Activated CD4-positive, alpha-beta T cell treated with anti-CD3 and anti-CD28 coated beads, Interleukin-2, amount 50 U/mL, for 4 hours (primary cell): ENCODE data around the gene CCBE1.

ENCODE experiments used
- DNase-seq, 2 experiments: peaks; one replicate each; pipeline ENCODE4 v3.0.0-alpha.2; 2020

CCBE1 gene

DNA sequence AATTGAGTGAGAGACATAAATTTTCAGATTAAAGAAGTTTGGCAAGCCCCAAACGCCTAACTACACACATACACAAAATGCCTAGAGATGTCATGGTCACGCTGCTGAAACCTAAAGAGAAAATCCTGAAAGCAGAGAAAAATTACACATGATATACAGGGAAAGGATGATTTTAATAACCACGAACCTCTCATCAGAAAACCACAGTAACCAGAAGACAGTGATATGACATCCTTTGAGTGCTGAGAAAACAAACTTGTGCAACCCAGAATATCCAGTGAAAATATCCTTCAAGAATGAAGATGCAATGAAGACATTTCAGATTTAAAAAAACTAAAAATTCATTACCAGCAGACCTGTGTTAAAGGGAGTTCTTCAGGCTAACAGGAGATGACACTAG is 215.8 kb downstream of the CCBE1 start:
- no peak for DNase-seq

DNA sequence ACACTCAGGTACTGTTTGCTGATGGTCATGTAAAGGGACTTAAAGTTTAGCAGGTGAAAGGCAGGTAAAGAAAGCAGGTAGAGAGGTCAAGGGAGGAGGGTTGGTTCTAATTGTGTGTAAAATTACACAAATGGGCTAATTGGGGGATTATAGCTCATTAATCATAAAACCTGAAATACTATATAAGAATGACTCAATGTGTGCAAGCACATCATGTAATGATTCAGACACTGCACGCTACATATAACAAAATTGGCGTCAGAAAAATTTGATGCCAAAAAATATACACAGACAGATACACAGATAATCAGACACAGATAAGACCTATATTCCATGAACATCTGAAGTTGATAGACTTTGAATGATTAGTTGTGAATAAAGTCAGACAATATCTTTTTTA is 217.4 kb downstream of the CCBE1 start:
- DNase-seq: no peak

- no peak for DNase-seq
Observed at GRCh38 chr18:59478591-59478990, 218.6 kb downstream of the CCBE1 start.

DNA sequence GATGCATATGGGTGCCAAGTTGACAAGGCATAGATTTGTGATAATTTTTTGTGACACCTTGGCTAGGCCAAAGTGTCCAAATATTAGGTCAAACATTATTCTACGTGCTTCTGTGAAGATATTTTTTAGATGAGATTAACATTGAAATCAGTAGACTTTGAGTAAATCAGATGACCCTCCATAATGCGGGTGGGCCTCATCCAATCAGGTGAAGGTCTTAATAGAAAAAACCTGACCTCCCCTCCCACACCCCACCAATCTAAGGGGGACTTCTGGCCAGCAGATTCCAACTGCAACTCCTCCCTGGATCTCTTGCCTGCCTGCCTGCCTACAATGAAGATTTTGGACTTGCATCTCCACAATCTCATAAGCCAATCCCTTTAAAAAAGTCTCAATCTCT is 219.4 kb downstream of the CCBE1 start:
- no peak for DNase-seq

GRCh38 chr18:59470561-59471121 is 226.6 kb downstream of the CCBE1 start:
- DNase-seq: no peak

DNA sequence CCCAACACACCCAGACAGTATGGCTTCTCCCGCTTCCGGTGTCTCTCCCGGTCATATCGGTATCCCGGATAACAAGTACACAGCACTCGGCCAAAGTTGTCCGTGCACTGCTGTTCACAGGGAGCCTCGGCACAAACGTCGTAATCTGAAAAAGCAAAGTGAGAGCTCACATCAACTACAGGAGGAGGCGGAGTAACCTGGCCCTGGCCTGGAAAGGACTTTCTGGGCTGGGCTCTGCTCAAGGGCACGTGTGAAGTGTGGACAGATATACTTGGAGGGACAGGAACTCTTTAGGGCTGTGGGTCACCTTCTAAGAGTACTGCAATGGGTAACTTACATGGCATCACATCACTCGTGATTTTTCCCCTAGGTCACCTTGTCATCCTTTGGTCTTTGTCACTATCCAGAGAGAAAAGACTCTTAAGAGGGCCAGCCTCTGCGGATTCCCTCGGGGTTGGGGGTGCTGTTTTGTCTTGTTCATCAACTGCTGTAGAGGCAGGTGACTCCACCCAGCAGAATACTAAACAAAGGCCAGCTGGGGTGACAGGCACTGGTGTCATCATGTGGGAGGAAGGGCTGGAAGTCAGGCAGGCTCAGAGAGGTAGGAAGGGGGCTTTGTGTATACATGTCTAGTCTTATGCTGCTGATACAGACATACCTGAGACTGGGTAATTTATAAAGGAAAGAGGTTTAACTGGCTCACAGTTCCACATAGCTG is 227.6 kb downstream of the CCBE1 start:
- DNase-seq: no peak

DNA sequence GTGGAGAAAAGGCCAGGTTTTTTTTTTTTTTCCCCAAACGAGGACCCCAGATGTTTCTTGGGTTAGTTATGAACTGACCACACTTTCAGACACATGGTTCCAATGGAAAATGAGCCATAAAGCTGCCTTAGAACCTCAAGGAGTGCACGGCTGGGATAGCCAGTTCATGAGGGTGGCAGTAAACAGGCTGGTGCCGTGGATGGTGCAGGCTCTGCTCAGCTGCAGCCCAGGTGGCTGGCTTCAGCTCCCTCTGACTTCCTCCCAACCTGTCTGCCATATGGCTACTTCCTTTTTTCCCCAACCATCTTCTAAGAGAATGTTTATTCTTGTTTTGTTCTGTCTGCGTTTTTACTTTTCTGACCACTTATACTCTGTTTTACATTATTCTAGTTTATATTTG is 228.4 kb downstream of the CCBE1 start:
- no peak for DNase-seq

- DNase-seq: no peak
Observed at GRCh38 chr18:59467497-59467896, 229.7 kb downstream of the CCBE1 start.

DNA sequence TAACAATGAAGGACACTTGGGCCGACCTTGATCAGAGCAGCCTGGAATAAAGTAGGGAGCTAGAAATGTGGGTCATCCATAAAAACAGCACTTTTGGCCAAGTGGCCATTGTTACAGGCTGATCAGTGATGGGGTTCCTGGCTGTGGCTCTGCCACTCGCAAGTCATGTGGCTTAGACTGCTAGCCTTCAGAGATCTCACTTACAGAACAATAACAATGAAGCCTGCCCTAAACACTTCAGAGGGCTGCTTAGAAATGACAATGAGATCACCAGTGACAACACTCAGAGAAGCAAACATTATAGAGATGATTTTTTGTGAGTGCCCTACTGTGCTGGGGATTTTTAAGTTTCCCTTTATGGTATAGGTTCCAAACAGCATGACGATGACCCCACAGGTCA is 230.2 kb downstream of the CCBE1 start:
- DNase-seq: no peak

DNA sequence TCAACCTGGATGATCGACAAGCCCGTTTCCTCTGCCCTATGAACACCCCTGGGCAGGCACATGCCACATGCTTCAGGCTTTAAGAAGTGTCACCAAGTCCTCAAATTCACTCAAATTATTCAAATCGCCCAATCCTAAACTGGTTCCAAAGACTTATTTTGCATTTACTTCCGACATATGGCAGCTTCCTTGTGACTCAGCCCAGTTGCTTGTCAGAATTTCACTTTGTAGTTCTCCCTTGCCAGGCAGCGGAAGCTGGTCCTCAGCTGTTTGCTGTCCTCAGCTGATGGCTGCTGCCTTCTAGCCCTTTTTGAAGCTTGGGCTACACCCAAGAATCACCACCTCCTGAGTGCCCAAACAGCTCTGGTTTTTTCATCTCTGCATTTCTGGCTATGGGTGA is 232.7 kb downstream of the CCBE1 start:
- DNase-seq: no peak

DNA sequence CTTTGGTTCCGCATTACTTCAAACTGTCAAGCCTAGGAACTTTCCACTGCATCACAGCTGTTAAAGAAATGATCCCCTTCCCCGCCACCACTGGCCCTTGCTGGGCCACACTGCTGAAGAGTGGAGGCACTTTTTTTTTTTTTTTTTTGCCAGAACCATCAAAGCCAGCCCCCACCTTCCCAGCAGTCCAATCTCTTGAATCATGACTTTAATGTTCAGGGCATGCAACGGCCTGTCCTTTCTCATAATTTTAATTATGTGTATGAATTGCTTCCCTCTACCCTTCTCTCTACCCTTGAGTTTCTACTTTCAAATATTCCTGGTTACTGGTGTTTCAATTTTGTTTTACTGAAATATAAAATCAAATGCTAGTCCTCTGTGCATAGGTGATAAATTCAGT is 236.1 kb downstream of the CCBE1 start:
- DNase-seq: no peak

GRCh38 chr18:59460072-59460420 is 237.2 kb downstream of the CCBE1 start:
- no peak for DNase-seq

- DNase-seq: no peak
Observed at GRCh38 chr18:59459369-59460071, 237.7 kb downstream of the CCBE1 start.

- DNase-seq: no peak
Observed at GRCh38 chr18:59458575-59458974, 238.6 kb downstream of the CCBE1 start.

DNA sequence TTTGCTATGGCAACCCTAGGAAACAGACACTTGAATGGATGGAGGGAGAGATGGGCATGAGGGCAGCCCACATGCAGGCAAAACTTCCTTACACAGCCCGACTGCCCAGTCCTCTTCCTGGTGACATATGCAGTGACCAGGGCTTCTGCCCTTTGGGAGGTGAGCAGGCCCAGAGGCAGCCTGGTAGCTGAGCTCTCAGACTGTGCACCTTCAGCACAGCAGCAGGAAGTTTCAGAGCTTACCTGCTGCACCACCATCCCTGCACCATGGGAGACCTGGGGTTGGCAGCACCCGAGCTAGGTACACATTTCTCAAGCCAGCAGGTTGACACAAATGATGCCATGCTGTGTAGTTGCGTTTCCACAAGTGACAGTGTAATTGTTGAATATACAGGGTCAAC is 240.6 kb downstream of the CCBE1 start:
- DNase-seq: no peak

GRCh38 chr18:59455728-59456276 is 241.4 kb downstream of the CCBE1 start:
- DNase-seq: no peak

DNA sequence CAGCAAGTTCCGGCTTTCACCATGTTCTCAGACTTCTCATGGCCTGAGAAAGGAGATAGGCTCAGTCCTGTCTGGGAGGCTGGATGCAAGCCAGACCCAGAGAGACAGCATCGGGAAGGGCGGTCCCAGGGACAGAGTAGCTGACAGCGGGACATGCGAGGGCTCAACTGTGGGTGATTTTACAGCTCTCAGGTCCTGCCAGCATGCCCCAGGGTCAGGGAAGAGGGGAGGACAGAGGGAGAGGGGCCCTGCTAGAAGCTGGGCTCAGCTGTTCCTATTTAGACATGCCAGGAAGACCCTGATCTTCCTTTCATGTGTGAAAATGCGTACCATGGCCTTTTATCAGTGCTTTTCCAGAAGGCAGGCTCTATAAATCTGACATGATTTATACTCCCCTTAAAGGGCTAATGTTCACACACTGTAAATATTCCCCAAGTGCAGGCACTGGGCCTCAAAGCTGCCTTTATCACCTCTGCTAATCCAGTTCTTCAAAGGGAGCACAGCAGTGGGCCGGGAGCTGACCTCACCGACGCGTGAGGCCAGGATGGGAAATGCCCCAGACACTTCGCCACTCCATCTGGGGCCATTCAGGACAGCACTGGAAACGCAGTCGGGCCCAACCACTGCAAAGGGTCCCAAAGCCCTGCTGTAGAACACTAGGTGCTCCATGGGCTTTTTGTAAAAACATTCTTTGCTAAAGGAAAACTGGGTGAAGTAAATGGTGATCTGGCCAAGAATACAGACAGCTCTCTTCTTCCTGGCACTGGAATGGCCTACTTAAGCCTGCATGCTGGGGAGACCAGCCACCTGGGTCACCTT is 242.1 kb downstream of the CCBE1 start:
- DNase-seq: no peak

DNA sequence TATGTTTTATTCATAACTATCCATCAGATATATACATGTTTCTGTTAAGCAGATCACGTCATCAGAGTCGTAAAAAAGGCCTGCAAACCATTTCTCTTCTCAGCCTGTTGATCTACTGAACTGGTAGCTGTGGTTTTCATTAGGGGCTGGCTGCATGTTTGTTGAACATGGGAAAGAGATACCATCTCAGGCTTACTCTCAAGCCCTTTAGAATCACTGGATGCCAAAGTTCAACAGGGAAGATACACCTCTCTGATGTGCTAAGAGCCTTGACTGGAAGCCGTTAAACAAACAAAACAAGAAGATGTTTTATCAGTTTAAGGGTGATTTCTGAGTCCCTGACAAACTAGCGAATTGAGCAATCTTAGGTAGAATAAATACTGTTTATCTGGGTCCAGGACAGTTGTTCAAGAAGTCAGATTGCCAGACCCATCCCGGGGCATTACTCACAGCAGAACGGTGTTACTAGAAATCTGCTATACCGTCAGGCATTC is 243.7 kb downstream of the CCBE1 start:
- no peak for DNase-seq

DNA sequence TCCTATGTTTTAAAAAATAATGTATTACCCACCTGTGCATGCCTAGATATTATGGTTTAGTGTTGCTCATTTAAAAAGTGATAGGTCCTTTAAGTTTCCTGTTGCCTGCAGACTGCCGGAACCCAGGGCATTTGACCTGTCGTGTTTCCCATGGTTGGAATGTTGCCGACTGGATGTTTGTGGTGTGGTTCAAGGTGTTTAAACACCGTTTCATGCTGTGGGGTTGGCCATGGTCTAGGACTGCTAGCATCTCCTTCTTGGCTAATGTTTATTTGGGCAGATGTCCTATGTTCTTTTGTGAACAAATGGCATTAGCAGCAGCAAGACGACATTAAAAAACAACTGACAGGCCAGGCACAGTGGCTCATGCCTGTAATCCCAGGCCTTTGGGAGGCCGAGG is 245.3 kb downstream of the CCBE1 start:
- no peak for DNase-seq

DNA sequence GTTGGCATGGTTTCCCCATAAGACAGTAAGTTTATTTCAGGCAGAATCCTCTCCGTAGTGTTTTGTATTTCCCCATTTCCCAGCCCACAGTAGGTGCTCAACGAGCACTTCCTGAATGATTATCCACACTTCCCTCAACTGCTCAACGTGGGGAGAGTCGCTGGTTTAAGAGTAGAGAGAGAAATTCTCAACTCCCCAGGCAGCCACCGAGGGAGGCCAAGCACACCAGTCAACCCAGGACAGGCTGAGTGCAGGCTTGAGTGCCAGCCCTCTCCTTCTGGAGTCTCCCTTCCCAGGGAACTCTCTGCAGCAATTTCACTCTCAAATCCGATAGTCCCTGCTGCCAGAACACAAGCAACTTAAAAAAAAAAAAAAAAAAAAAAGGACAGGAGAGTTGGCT is 246.2 kb downstream of the CCBE1 start:
- no peak for DNase-seq

DNA sequence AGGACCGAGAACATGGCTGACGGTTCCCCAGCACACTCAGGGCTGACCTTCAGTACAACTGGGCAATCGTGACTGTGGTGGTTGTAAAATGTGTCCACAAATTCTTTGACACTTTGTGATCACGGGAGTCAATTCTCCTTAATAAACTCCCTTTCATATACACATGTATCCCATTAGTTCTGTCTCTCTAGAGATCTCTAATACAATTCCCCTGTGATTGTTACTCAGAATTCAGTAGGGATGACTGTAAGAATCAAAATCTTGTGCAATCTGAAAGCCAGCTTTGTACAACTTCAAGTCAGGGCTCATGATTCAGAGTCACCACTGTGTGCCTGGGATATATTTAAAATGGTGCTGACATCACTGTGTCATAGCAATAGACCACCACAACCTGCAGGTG is 248.7 kb downstream of the CCBE1 start:
- no peak for DNase-seq

DNA sequence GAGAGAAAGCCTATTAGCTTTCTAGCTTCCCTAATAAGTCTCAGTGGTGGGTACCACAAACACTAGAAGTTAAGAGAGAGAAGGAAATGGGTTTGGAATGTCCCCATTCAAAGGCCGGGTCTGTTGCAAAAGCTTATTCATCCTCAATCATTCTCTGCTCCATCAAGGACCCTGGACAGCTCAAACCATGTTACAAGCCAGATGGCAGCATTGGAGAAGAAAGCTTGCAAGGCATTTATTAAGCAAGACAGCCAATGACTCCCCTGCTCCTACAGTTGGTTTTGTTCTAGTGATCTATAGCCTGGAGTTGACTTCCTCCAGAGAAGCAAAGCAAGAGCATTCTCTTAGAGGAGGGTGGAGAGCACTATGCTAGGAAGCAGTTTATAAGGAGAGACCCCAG is 251.2 kb downstream of the CCBE1 start:
- DNase-seq: no peak
